Spinal cord (tissue), 10 donors: ENCODE measurements around the gene HOXC11. TPM values are rescaled to one million over a fixed set of nuclear protein-coding genes. Genes with fewer than 3 reads are reported as not detected.

Source experiments
- DNase-seq, 6 donors: peaks; one replicate each; pipeline versions ENCODE4 v3.0.0 to v3.0.0-alpha.2; 2013 to 2015; ENCODE audit warnings: low spot score in 6 of 6, low read depth in 4 of 6
- H3K27ac ChIP-seq: one replicate; pipeline ENCODE4 v1.5.1; 2013; ENCODE audit warnings: low read depth, low read length, control low read depth
- H3K27me3 ChIP-seq: one replicate; pipeline ENCODE4 v1.6.1; 2013; ENCODE audit warnings: low read length; ENCODE audit not compliant: control insufficient read depth, insufficient read depth
- H3K36me3 ChIP-seq: one replicate; pipeline ENCODE4 v1.6.1; 2013; ENCODE audit warnings: low read length; ENCODE audit not compliant: control insufficient read depth, insufficient read depth
- H3K4me1 ChIP-seq: one replicate; pipeline ENCODE4 v1.6.1; 2013; ENCODE audit warnings: low read length; ENCODE audit not compliant: control insufficient read depth, insufficient read depth
- H3K4me3 ChIP-seq: one replicate; pipeline ENCODE4 v1.5.1; 2013; ENCODE audit warnings: low read depth, low read length, control low read depth
- H3K9me3 ChIP-seq: one replicate; pipeline ENCODE4 v1.6.1; 2013; ENCODE audit warnings: low read length; ENCODE audit not compliant: control insufficient read depth, insufficient read depth
- whole genome bisulfite sequencing: methylation state at CpG from one replicate; pipeline ENCODE4 v1.1.5; 2013; ENCODE audit warnings: missing lambda C conversion rate; ENCODE audit not compliant: insufficient coverage; 5-methylcytosine and 5-hydroxymethylcytosine counted together
- long read RNA-seq, 4 donors: transcript quantifications; one replicate each; lab custom pipeline, GENCODE V29; 2026
- polyA plus RNA-seq, 2 donors: library from polyadenylated mRNA; unstranded; fragments of 120-200 nt; gene quantifications; one replicate each; pipeline ENCODE4 v1.2.1, GENCODE V29; 2013; ENCODE audit not compliant: insufficient read length in 2 of 2
- total RNA-seq, 2 donors: library from RNA; depleted of rRNA in 1 of 2; stranded (reverse); fragments of 120-200 nt in 1 of 2; fragments of >200 nt in 1 of 2; gene quantifications; one replicate each; pipeline versions ENCODE4 v1.2.3 to v1.2.4, GENCODE V29; 2013 to 2014
- donor health status: healthy.

HOXC11 gene
- total RNA-seq (1 to 10 TPM in 1 of 2 donors, not detected in 1; 1.5 TPM), polyA plus RNA-seq (not detected)
- long read RNA-seq, donor 1, result 0 reads
- long read RNA-seq, donor 2, result 0 reads
- long read RNA-seq, donor 3, result 0 reads
- long read RNA-seq, donor 4, result 0 reads

DNA sequence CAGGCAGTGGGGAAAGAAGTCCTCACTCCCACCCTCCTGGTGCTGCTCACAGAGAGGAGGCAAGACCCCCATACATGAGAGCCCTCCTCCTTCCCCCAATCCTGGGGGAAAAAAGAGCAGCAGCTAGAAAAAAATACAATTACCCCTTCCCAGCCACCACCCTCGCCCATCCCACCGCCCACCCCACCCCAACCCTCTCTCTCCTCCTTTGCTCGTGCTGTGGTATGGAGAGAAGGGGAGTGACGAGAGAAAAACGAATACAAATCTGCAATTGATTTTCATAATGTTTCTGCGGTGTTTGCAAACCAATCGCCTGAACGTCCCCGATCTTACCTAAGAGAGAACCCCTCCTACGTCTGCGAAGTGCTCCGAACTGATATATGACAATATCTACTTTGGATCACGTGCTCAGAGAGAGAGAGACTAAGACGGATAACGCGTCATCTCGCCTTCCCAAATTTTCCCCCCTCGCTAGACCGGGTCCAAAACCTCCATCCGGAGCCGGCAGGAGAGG, at the start of gene HOXC11:
Gene HOXC11, plus strand, starts transcription at position 405 of the 514 bp plus-strand sequence. CDS start 116 bp downstream, outside the sequence.
- Histone ChIP-seq H3K4me1 (peaks cover 30% of the 10 kb centered on the region), H3K4me3 (peak within 1 kb of the TSS; percentile 46), H3K36me3 (no peaks in the 10 kb centered on the region), H3K27ac (peak within 1 kb of the TSS; percentile 22), H3K9me3 (no peaks in the 10 kb centered on the region), H3K27me3 (peaks cover 100% of the 10 kb centered on the region)
- no peak for DNase-seq
- WGBS, result 3% methylated on average over 6 of the region's 21 CpGs

- H3K4me3 ChIP-seq, result no peak overlapping the region
- DNase-seq, result peak in 1 of 6 donors; percentile 70
- no peaks in the 10 kb centered on the region for H3K9me3 ChIP-seq
- WGBS, result 50% methylated on average over 1 of the region's 2 CpGs
- peaks cover 10% of the 10 kb centered on the region for H3K4me1 ChIP-seq
- H3K27ac ChIP-seq, result no peak overlapping the region
- H3K36me3 ChIP-seq, result no peaks in the 10 kb centered on the region
- peaks cover 97% of the 10 kb centered on the region for H3K27me3 ChIP-seq
Measured at GRCh38 chr12:53924521-53925405, 48.2 kb upstream of the HOXC11 start.

GRCh38 chr12:53927220-53928029, 45.5 kb upstream of the HOXC11 start:
- Histone ChIP-seq H3K27ac (no peak overlapping the region), H3K36me3 (no peaks in the 10 kb centered on the region), H3K9me3 (no peaks in the 10 kb centered on the region), H3K4me1 (peaks cover 14% of the 10 kb centered on the region), H3K4me3 (no peak overlapping the region), H3K27me3 (peaks cover 100% of the 10 kb centered on the region)
- WGBS, result 4% methylated on average over 36 of the region's 45 CpGs
- DNase-seq, result no peak

DNA sequence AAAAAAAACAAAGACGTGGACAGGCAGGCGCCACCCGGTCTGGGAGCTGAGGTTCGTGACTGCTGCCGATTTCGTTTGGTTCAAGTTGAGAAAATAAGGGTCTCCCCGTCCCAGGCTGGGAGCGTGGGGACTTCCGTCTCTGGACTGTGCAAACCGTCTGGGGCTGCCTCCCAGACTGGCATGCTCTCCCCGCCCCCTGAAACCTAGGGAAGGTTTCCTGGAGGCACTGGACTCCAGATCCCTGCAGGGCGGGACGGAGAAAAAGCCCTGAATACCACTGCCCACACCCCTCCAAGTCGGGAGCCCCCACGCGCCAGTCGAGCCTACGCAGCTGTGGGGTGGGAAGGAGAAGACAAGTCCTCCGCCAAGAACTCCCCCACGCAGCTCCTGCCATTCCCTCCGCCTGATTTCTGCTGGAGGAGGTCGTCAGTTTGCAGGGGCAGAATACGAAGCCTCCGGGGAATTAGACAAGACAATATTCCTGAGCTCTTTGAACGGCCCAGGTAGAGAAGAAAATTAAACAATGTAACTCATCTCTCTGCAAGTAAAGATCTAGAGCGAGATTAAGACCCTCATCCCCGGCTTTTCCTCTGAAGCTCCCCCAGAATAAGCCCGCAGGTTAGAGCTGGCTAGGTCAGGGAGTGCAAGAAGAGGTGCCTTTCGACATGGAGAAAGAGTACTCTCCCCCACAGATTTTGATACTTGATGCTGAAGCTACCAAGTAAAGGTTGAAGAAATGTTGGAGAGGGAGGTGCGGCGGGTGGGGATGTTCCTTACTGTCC, 44.7 kb upstream of the HOXC11 start:
- WGBS, result 2% methylated on average over 11 of the region's 31 CpGs
- no peak for DNase-seq

GRCh38 chr12:53929527-53929926, 43.4 kb upstream of the HOXC11 start:
- H3K4me3 ChIP-seq, result no peak overlapping the region
- 8% methylated on average over 3 of the region's 4 CpGs for WGBS
- no peaks in the 10 kb centered on the region for H3K36me3 ChIP-seq
- H3K4me1 ChIP-seq, result peaks cover 14% of the 10 kb centered on the region
- no peak overlapping the region for H3K27ac ChIP-seq
- H3K9me3 ChIP-seq, result no peaks in the 10 kb centered on the region
- peaks cover 100% of the 10 kb centered on the region for H3K27me3 ChIP-seq
- DNase-seq, result no peak

More for the DNA sequence above, 44.7 kb upstream of the HOXC11 start:
- Histone ChIP-seq H3K4me1 (peaks cover 14% of the 10 kb centered on the region), H3K9me3 (no peaks in the 10 kb centered on the region), H3K4me3 (no peak overlapping the region), H3K27me3 (peaks cover 100% of the 10 kb centered on the region), H3K27ac (no peak overlapping the region), H3K36me3 (no peaks in the 10 kb centered on the region)

DNA sequence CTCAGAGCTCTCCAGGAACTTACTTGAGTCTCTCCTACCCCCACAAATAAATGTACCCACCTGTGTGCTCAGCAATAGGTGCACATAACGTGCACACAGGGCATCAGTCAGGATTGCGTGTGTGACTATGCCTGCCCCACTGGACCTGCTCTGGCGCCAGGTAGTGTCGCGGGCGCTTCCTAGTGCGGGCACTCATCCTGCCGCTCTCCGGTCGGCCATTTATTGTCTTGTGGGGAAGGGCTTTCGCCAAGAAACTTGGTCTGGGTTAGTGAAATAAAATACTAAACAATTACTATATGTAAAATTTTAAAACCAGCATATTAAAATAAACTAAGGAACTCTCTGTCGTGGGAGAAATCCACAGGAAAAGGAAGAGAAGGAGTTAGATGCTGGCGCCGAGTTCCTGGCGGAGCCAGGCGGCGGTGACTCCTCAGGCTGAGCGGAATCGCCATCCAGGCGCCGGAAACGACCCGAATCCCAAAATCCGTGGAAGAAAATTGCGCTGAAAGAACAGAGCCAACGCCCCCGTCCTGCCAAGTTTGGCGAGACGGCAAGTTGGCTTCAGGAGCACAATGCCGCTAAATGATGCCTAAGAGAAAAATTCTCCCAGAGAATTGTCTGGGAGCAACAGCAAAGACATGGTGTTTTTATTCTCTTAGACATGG, 42.2 kb upstream of the HOXC11 start:
- WGBS, result 3% methylated on average over 20 of the region's 30 CpGs
- H3K9me3 ChIP-seq, result no peaks in the 10 kb centered on the region
- H3K27ac ChIP-seq, result no peak overlapping the region
- no peaks in the 10 kb centered on the region for H3K36me3 ChIP-seq
- no peak overlapping the region for H3K4me3 ChIP-seq
- H3K27me3 ChIP-seq, result peaks cover 100% of the 10 kb centered on the region
- peaks cover 20% of the 10 kb centered on the region for H3K4me1 ChIP-seq
- no peak for DNase-seq

- Histone ChIP-seq H3K27ac (no peak overlapping the region), H3K27me3 (peaks cover 100% of the 10 kb centered on the region), H3K36me3 (no peaks in the 10 kb centered on the region), H3K4me1 (peaks cover 24% of the 10 kb centered on the region), H3K9me3 (no peaks in the 10 kb centered on the region), H3K4me3 (no peak overlapping the region)
- no CpG with 5 or more reads among the region's 4 CpGs for WGBS
- DNase-seq, result no peak
Measured at GRCh38 chr12:53931844-53932581, 40.9 kb upstream of the HOXC11 start.

DNA sequence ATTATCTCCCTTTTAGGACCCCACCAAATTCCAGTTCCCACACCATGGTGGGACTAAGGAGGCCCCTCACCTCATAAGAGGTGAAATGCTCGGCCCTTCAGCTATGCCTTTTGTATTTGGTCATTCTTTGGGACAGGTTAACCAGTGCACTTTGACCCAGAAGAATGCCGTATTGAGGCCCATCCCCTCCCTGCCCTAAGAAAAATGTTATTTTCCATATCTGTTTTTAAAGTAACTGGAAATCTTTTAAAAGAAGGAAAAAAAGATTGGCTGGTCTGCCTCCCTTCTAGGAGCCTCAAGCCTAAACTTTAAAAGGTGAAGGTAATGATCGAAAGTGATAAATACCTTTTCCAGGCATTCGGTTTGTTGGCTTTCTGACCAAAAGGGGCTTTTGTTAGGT, 40.0 kb upstream of the HOXC11 start:
- Histone ChIP-seq H3K27ac (no peak overlapping the region), H3K4me1 (peaks cover 18% of the 10 kb centered on the region), H3K27me3 (peaks cover 100% of the 10 kb centered on the region), H3K36me3 (no peaks in the 10 kb centered on the region), H3K4me3 (no peak overlapping the region), H3K9me3 (no peaks in the 10 kb centered on the region)
- 20% methylated on average over 1 of the region's 4 CpGs for WGBS
- no peak for DNase-seq
